Measurements from ENCODE around the gene SAG.
"Not testable (repeated sequence)": the region's sequence is repeated elsewhere in the genome, so short reads cannot be mapped to it uniquely, and the experiment has no call there.

SAG gene

DNA sequence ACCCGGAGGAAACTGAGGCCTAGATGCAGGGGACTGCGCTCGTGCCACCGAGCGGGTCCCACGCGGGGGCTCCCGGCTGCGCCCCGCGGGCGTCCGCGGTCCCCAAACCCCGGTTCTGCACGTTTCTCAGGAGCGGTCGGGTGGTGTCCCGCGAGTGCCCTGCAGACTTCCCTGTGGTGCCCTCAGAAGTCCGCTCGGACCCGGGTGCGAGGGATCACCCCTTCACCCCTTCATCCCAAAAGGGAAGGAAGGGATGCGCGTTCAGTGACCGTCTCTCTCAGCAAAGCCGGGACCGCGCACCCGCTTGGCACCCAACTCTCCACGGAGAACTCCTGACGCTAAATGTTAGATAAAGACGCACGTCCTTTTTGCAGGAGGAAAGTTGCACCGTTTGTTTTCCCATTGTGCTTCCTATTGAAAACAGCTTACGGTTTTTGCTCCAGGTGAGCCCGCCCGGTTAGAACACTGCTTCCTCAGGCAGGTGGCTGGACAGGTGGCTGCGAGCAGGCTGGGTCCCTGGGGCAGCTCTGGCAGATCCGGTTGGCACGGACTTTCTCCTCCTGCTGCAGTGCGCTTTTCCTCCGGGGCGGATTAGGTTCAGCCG, 47.5 kb downstream of the SAG start:
- no peak for DNase-seq (ENCODE audit: low read depth in 2 of 2)

DNA sequence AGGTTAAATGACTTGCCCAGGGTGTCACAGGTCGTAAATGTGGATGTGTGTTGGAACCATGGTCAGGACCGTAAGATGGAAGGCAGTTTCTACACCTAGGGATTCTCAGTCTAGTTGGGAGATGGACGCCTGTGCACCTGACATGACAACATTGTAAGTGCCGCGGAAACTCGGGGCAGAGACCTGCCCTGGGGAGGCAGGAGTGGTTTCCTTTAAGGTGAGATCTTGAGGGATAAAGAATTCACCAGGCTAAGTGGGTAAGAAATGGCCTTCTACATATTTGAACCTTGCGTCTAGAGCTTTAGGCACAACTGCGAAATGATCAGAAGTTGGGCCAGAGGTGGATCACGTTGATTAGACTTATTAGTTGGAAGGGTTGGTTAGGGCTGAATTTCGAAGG, 48.3 kb downstream of the SAG start:
- DNase-seq (ENCODE audit: low read depth in 2 of 2) = no peak

DNA sequence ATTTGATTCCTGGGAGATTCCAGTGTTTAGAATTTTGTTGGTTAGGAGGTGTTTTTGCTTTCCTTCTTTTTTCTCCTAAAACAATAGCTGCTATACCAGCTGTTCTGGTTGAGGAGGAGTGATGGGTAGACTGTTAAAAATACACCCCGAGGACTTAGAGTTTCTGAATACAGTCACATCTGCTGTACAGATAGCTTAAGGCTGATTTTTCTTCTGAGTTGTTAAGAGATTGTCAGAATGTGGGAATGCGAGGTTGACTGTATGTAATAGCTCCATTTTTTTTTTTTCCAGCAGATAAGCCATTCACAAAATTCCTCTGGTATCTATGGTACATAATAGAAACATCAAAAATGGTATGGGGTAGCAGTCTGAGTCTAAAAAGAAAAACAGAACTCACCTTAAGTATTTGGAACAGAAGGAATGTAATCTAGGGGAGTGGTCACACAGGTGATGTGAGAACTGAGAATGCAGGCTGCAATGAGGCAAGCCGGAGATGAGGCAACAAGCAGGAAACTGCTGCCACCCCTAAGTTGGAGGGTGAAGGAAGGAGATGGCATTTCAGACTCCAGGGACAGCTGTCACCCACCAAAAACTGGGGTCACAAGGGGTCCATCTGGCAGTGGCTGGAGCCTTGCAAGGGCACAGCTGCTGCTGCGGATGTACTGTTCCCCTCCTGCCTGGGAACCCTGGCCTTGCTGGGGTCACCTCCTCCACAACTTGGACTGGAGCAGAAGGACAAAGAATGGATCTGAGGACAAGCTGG, 49.1 kb downstream of the SAG start:
- DNase-seq (ENCODE audit: low read depth in 2 of 2) = no peak

DNA sequence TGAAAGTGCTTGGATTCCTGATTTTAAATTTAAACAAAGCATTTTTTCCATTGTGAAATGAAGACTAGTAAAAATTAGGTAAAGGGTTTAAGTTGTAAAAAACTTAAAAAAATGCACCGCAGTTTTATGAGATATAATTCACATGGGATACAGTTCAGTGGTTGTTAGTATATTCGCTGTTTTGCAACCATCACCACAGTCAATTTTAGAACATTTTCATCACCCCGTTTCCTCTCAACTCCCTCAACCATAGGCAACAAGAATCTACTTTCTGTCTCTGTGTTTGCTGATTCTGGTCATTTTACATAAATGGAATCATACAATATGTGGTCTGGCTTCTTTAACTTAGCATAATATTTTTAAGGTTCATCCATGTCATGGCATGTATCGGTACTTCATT, 50.7 kb downstream of the SAG start:
- DNase-seq (ENCODE audit: low read depth in 2 of 2) = no peak

DNA sequence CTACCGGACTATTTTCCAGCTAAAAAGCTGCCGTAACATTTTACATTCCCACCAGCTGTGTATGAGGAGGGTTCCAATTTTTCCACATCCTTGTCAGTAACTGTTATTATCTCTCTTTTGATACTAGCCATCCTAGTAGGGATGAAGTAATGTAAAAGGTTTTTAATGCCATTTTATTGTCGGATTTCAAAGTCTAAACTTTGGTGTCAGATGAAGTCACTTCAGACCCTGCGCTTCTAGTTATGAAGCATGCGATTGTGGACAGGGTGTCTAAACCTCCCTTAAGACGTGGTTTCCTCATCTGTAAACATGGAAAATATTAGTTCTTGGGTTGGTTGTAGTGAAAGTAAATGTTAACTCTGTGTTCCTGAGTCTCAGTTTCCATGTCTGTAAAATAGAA, 51.3 kb downstream of the SAG start:
- DNase-seq (ENCODE audit: low read depth in 2 of 2) = no peak

DNA sequence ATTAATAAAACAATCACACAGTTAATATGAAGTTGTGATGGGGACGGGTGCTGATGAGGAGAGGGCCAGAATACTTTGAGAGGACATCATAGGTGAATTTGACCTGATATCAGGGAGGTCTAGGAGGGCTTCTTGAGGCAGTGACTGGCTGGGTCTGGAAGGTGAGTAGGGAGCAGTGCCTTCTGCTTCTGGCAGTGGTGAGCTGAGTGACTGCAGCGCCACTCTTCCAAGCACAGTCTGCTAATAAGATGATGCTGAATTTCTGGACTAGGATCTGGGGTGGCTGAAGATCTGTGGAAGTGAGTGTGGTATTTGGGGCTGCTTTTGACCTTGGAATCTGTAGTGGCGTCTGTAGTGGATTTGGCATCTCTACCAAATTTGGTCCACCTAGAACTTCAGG, 52.2 kb downstream of the SAG start:
- DNase-seq (ENCODE audit: low read depth in 2 of 2) = no peak

DNA sequence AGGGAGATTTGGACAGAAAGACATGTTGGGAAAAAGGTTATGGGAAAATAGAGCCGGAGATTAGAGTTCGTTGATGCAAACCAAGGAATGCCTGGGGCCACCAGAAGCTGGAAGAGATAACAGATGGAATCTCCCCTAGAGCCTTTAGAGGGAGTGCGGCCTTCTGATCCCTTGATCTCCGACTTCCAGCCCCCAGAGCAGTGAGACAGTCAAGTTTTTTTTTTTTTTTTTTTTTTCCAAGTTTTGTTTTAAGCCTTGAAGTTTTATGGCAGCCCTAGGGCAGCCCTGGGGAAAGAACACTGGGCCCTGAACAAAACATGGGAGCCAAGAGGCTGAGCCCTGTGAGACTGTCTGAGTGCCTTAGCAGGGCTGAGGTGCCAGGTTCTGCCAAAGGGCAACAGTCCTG, 53.2 kb downstream of the SAG start:
- DNase-seq (ENCODE audit: low read depth in 2 of 2) = no peak

DNA sequence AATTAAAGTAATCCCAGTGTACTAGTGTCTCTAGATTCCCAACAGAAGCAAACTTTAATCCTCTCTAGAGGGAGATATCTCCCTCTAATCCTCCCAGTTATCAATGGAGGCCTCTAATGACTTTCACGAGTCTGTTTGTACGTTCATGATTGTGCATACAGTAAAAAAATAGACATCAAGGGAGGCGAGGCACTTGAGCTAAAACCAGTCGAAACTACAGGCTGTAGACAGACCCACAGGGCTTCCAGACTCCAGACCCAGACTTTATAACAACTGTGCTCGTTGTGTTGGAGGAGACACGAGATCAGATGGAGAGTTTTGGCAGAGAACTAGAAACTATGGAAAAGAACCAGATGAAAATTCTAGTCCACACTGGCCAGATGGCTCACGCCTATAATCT, 53.7 kb downstream of the SAG start:
- no peak for DNase-seq (ENCODE audit: low read depth in 2 of 2)

DNA sequence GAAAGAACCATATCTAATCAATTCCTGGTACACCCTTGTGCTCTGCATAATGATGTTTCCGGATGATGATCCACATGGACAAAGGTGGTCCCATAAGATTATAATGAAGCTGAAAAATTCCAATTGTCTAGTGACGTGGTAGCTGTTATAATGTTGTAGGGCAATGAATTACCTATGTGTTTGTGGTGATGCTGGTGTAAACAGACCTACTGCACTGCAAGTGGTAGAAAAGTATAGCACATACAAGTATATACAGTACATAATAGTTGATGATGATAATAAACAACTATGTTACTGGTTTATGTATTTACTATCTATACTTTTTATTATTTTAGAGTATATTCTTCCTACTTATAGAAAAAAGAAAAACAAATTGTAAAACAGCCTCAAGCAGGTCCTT, 55.1 kb downstream of the SAG start:
- no peak for DNase-seq (ENCODE audit: low read depth in 2 of 2)

DNA sequence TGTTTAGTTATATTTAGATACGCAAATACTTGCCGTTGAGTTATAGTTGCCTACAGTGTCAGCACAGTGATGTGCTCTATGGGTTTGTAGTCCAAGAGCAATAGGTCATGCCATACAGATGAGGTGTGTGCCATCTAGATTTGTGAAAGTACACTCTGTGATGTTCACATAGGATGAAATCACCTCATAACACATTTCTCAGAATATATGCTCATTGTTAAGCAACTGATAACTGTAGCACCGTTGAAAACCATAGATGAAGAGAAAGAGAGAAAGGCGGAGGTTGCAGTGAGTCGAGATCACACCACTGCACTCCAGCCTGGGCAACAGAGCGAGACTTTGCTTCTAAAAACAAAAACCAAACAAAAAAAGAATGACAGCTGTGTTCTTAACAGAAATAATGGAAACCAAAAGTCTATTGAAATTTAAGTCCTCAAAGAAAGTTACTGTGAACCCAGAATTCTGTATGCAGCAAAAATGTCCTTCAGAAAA, 56.2 kb downstream of the SAG start:
- no peak for DNase-seq (ENCODE audit: low read depth in 2 of 2)

DNA sequence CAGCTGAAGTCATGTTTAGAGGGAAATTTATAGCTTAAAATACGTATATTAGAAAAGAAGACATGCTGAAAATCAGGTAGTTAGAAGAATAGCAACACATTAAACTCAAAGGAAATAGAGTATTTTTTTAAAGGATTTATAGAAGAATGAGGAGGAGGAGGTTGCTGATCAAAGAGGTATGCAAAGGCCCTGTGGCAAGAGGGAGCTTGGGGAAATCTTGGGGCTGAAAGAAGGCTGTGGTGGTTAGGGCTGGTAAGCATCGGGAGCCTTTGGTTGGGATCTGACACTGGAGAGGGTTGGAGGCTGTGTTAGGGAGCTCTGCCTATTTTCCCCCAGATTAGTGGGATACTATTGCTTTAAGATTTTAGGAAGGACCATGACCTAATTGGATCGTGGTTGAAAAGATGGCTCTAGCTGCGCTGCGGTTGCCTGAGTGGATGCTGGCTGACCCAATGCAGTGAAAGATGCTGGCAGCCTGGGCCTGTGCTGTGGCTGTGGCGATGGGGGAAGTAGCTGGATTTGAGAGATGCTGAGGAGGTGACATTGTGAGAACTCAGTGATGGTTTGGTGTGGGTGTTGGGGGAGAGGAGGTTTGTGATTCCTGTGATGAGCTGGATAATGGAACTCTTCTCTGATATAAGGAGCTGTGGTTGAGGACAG, 58.4 kb downstream of the SAG start:
- no peak for DNase-seq (ENCODE audit: low read depth in 2 of 2)

DNA sequence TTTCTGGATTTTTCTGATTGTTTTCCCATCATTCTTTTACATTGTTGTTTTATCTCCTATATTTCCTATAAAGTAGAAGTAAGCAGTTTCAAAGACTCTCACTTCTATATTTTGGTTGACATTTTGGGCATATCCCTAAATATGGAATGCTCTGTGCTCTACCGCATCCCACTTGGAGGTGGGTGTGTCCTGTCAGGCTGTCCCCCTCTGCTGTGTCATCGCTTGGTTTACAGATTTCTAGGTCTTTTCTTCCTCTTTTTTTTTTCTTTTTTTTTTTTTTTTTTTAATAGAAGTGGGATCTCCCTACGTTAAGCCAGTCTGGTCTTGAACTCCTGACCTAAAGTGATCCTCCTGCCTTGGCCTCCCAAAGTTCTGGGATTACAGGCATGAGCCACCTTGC, 60.0 kb downstream of the SAG start:
- no peak for DNase-seq (ENCODE audit: low read depth in 2 of 2)

DNA sequence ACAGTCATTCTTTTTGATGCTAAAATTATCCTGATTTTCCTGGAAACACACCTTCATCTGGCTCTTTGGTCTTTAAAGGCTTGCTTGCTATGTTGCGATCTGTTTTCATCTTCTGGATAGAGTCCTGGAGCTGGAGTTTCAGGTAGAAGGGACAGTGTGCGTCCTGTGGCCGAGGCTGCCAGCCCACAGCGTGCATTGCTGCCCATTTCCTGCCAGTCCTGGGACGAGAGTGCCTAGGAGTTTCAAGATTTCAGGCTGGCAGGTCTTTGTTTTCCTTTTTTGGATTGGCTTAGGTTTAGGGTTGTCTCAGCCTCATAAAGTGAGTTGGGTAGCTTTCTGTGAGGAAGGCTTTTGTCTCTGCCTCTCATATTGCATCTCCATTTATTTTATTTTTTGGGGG, 61.1 kb downstream of the SAG start:
- no peak for DNase-seq (ENCODE audit: low read depth in 2 of 2)

DNA sequence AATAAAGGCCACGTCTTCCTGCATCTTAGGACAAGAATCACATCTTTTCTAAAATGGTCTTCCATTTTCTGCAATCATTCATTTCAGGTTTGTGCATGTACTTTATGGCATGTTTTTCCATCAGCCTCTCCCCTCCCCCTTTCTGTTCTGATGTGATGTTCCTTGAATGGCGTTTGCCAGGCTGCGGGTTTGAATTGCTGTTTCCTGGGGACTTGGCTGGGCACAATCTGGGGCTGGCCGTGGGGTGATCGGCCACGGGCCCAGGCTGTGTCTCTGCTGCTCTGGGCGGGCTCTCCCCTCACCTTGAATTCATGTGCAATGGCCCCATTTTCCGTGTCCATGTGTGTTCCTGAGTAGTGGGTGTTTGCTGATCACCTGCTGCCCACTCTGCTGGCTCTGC, 61.8 kb downstream of the SAG start:
- DNase-seq (ENCODE audit: low read depth in 2 of 2) = no peak

DNA sequence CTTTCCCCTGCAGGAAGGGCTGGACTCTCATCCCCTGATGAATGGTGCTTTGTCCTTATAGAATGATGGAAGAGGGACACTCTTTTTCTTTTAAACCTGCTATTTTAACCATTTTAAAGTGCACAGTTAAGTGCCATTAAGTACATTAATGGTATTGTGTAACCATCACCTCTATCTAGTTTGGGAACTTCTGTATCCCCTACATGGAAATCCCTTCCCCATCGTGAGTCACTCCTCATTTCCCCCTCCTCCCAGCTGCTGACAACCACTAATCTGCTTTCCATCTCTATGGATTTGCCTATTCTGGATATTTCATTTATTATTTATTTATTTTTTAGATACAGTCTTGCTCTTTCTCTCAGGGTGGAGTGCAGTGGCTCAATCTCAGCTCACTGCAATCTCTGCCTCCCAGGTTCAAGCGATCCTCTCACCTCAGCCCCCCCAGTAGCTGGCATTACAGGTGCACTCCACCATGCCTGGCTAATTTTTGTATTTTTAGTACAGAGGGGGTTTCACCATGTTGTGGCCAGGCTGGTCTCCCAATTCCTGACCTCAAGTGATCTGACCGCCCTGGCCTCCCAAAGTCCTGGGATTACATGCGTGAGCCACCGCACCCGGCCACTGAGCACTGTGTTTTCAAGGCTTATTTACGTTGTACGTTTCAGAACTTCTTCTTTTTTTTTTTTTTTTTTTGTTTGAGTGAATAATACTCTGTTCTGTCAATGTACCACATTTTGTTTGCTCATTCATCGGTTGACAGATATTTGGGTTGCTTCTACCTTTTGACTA, 62.5 kb downstream of the SAG start:
- no peak for DNase-seq (ENCODE audit: low read depth in 2 of 2)

DNA sequence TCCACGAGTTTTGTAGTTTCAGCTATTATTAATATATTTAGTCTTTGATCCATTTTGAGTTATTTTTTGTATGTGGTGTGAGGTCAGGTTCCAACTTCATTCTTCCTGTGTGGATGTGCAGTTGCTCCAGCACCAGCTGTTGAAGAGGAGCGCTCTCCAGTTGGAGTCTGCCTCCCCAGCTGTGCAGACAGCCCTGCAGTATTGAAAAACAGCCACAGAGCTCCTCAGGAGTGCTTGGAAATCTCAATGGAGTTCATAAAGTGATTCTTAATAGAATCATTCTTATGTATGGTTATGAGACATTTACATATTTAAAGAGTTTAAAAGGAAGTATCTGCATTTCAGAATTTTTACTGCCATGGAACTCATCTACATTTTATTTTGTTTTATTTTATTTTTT, 64.0 kb downstream of the SAG start:
- no peak for DNase-seq (ENCODE audit: low read depth in 2 of 2)

DNA sequence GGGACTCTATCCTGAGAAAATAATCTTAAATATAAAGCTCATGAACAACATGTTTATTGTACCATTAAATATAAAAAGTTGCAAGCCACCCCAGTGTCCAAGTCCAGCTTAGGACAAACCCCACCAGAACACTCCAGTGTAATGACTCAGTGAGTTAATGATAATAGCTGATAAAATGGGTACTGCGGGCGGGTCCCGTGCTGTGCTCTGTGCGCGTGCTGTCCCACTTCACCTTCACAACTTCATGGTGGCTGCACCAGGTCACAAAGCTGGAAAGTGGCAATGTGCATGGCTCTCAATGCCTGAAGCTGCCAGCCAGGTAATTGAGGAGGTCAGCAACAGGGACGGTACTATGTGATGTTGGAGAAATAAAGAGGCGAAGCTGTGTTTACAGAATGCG, 65.2 kb downstream of the SAG start:
- no peak for DNase-seq (ENCODE audit: low read depth in 2 of 2)

DNA sequence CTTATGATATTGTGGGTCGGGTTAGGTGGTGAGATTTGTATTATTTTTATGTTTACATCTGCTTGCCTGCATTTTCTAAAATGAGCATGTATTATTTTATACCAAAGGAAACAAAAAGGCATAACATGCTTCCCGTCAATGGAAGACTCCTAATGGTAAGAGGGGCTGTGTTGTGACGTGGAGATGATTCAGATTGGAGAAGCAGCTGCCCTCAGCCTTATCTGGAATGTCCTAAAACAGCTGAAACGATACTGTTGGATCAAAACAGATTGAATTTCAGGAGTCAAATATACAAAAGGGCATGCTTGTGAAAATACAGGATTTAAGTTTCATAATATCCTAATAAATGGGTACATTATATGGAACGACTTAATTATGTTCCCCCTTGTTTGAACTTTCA, 65.7 kb downstream of the SAG start:
- DNase-seq (ENCODE audit: low read depth in 2 of 2) = no peak

DNA sequence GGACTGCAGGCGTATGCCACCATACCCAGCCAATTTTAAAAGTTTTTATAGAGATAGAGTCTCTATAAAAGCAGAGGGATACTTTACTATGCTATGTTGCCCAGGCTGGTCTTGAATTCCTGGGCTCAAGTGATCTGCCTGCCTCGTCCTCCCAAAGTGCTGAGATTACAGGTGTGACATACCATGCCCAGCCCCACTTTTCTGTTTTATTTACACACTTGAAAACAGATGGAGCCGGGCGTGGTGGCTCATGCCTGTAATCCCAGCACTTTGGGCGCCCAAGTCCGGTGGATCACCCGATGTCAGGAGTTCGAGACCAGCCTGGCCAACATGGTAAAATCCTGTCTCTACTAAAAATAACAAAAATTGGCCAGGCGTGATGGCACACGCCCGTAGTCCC, 67.2 kb downstream of the SAG start:
- not testable (repeated sequence) for DNase-seq (ENCODE audit: low read depth in 2 of 2)

DNA sequence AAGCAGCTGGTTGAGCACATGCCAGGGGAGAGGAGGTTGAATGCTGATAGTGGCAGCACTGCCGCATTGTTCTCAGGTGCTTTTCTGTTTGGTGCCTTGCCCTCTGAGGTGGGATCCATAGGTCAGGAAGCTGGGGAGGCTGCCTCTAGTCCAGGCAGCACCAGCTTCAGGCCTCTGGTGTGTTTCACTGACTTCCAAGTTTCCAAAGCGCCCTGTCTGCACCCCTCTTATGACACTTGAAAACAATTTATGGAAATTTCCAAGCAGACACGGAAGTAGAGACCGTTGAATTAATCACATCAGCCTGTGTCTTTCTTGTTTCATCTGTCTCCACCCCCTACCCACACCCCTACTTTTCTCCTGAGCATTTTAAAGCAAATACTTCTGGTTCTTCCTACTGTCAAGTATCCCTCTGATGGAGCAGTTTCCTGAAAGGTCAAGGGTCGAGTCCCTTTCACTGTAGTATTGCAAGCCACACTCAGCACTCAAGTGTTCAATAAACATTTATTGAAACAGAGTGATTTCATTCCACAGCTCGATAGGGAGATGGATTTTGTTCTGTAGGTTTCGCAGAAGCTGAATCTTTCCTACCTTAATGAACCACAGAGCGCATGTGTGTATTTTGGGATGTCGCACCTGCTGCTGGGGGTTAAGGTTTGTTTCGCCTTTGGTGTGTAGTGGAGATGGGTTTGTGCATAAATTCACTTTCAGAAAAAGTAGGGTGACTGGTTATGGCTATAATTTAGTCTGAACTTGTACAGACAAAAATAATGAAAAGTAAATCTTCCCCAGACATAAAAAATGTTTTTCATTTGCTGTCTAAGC, 68.1 kb downstream of the SAG start:
- no peak for DNase-seq (ENCODE audit: low read depth in 2 of 2)

DNA sequence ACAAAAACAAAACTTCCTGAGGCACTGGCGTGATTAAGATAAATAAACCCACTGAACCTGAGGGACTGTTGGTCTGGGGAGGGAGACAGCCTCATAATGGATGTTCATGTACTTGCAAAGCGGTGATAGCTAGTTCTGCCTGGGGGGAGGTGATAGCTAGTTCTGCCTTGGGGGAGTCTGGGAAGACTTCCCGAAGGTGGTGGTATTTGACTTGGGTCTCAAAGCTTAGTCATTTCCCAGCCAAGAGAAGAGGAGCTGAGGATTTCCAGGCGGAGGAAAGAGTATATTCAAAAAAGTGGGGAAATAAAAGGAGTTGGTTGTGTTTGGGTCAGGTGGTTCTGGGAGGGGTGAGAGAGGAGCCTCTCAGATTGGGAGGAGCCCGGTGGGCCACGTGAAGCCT, 71.4 kb downstream of the SAG start:
- DNase-seq (ENCODE audit: low read depth in 2 of 2) = no peak

DNA sequence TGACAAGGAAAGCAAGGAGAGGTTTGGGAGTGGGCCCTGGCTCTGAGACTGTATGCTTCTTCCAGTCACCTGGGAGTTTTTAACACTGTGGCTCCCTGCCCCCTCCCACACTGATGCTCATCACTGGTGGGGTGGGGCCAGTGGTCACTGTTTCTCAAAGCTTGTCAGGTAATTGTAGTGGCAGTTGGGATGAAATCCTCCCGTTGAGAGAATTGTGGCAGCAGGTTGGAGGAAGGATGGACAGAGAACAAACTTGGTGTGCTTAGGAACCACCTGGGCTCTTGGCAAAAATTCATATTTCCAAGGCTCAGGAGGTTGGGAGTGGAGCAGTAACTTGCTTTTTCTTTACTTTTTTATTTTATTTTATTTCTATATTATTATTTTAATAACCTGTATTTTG, 71.8 kb downstream of the SAG start:
- DNase-seq (ENCODE audit: low read depth in 2 of 2) = no peak

Measured in fibroblast of skin of left biceps (primary cell).